Measurements from ENCODE around the gene NAV3. TPM values are rescaled to one million over a fixed set of nuclear protein-coding genes. Genes with fewer than 3 reads are reported as not detected.

The NAV3 gene
- total and polyA plus RNA-seq, 2 experiments from 2014 or later, result 4.0 to 12.0 TPM

DNA sequence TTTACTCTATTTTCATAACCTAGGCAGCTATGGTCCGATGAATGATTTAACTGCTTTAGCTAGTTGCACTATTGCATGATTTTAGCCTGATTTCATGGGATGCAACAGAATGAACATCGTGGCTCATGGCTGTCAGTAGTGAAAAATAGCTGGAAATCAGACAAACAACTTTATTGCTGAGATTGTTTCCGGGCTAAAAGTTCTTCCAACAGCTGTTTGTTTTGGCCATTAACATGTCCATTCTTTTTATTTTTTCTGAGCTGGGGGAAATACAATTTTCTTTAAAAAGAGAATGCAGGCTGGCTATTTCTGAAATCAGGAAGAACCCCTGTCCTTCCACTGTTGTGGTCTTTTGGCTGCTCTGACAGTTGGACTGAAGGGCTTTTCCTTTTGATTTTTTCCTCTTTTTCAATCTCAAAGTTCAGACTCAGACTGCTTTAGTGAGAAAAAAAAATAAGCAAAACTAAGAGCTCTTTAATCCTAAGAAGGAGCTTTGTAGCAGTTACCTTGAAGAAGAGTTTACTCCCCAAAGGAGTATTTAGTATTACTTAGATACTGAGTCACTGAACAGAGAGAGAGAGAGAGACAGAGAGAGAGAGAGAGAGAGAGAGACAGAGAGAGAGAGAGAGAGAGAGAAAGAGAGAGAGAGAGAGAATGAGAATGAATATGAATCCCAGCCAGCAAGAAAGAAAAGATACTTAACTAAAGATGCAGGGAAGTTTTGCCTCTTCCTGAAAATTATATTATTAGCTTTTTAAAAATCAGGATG is at the start of gene NAV3 (continued):
- TF ChIP-seq, protein P1, sequence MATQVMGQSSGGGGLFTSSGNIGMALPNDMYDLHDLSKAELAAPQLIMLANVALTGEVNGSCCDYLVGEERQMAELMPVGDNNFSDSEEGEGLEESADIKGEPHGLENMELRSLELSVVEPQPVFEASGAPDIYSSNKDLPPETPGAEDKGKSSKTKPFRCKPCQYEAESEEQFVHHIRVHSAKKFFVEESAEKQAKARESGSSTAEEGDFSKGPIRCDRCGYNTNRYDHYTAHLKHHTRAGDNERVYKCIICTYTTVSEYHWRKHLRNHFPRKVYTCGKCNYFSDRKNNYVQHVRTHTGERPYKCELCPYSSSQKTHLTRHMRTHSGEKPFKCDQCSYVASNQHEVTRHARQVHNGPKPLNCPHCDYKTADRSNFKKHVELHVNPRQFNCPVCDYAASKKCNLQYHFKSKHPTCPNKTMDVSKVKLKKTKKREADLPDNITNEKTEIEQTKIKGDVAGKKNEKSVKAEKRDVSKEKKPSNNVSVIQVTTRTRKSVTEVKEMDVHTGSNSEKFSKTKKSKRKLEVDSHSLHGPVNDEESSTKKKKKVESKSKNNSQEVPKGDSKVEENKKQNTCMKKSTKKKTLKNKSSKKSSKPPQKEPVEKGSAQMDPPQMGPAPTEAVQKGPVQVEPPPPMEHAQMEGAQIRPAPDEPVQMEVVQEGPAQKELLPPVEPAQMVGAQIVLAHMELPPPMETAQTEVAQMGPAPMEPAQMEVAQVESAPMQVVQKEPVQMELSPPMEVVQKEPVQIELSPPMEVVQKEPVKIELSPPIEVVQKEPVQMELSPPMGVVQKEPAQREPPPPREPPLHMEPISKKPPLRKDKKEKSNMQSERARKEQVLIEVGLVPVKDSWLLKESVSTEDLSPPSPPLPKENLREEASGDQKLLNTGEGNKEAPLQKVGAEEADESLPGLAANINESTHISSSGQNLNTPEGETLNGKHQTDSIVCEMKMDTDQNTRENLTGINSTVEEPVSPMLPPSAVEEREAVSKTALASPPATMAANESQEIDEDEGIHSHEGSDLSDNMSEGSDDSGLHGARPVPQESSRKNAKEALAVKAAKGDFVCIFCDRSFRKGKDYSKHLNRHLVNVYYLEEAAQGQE (IDR thresholded peaks at IDR 0.05; ENCODE audit: unreplicated experiment), result no peak

DNA sequence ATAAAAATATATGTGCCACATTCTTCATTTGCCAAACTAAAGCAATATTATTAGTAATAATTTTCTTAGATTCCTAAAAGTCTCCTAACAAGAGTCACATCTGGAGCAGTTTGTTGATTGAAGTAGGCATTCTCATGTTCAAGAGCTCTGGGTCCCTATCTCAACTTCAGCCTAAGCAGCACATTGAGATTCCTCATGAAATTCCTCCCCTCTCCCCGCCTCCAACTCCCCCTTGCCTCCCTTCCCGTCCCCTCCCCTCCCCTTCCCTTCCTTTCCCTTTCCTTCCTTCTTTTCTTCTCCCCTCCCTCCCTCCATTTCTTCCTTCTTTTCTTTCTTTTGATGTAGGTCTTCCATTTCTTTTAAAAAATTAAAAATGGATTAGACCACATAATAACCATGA is 48.7 kb upstream of the NAV3 start:
- Histone ChIP-seq H3K4me1 (ENCODE audit: insufficient read depth) (peaks cover 12% of the 10 kb centered on the region; the same call in 1 of the 2 replicates), H3K79me2 (replicated peaks; ENCODE audit: insufficient read depth) (no peaks in the 10 kb centered on the region), H3K4me2 (no peak overlapping the region), H2AFZ (no peak overlapping the region), H3F3A (replicated peaks; ENCODE audit: low read depth) (no peaks in the 10 kb centered on the region), H4K20me1 (replicated peaks; ENCODE audit: insufficient read depth) (no peaks in the 10 kb centered on the region), H3K27me3 (ENCODE audit: insufficient read depth) (no peaks in the 10 kb centered on the region), H3K27ac (ENCODE audit: low read depth) (no peak overlapping the region), H3K36me3 (ENCODE audit: insufficient read depth) (no peaks in the 10 kb centered on the region), H3K4me3 (no peak overlapping the region), H3K9me2 (ENCODE audit: insufficient read depth) (no peaks in the 10 kb centered on the region; the same call in 1 of the 2 replicates)
- no peaks in the 10 kb centered on the region for H3K27me3 Mint-ChIP-seq (ENCODE audit: insufficient read depth, low read depth, poor library complexity)
- H3K4me1 Mint-ChIP-seq, result peaks cover 16% of the 10 kb centered on the region
- H3K36me3 Mint-ChIP-seq (ENCODE audit: low read depth), result no peaks in the 10 kb centered on the region
- no peaks in the 10 kb centered on the region for H3K9me3 Mint-ChIP-seq
- DNase-seq (ENCODE audit: low spot score), result peak; percentile 69
- no peak overlapping the region for H3K27ac Mint-ChIP-seq
- H3K4me3 Mint-ChIP-seq, result no peak overlapping the region
- TF ChIP-seq, protein P2, sequence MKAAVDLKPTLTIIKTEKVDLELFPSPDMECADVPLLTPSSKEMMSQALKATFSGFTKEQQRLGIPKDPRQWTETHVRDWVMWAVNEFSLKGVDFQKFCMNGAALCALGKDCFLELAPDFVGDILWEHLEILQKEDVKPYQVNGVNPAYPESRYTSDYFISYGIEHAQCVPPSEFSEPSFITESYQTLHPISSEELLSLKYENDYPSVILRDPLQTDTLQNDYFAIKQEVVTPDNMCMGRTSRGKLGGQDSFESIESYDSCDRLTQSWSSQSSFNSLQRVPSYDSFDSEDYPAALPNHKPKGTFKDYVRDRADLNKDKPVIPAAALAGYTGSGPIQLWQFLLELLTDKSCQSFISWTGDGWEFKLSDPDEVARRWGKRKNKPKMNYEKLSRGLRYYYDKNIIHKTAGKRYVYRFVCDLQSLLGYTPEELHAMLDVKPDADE (IDR thresholded peaks at IDR 0.05), result no peak
- TF ChIP-seq NANOG (IDR thresholded peaks at IDR 0.05; ENCODE audit: borderline replicate concordance), result no peak
- TF ChIP-seq JUNB (IDR thresholded peaks at IDR 0.05; ENCODE audit: unreplicated experiment), result no peak
- no peak for TF ChIP-seq CREB1 (CRISPR knock-in tag; IDR thresholded peaks at IDR 0.05; ENCODE audit: low read depth)
- TF ChIP-seq, protein P3, sequence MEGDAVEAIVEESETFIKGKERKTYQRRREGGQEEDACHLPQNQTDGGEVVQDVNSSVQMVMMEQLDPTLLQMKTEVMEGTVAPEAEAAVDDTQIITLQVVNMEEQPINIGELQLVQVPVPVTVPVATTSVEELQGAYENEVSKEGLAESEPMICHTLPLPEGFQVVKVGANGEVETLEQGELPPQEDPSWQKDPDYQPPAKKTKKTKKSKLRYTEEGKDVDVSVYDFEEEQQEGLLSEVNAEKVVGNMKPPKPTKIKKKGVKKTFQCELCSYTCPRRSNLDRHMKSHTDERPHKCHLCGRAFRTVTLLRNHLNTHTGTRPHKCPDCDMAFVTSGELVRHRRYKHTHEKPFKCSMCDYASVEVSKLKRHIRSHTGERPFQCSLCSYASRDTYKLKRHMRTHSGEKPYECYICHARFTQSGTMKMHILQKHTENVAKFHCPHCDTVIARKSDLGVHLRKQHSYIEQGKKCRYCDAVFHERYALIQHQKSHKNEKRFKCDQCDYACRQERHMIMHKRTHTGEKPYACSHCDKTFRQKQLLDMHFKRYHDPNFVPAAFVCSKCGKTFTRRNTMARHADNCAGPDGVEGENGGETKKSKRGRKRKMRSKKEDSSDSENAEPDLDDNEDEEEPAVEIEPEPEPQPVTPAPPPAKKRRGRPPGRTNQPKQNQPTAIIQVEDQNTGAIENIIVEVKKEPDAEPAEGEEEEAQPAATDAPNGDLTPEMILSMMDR (conservative IDR thresholded peaks at IDR 0.05; ENCODE audit: low read depth in 2 of 2), result no peak
- TF ChIP-seq EZH2phosphoT487 (IDR thresholded peaks at IDR 0.05; ENCODE audit: unreplicated experiment), result no peak
- TF ChIP-seq STAT1 (IDR thresholded peaks at IDR 0.05; ENCODE audit: unreplicated experiment), result no peak
- no peak; the same call in 2 of the 3 replicates for ATAC-seq
